H9 (cell line): ENCODE results near the gene SFXN5. TPM values are rescaled to one million over a fixed set of nuclear protein-coding genes. Genes with fewer than 3 reads are reported as not detected.

Source experiments
- DNase-seq: peaks from one replicate; pipeline ENCODE4 v3.0.0-alpha.2; 2017
- H2AFZ ChIP-seq: one replicate; pipeline ENCODE4 v1.6.1; 2013; ENCODE audit warnings: mild to moderate bottlenecking, low read length, control low read depth, moderate library complexity
- H2AK5ac ChIP-seq: 2 replicates; pipeline ENCODE4 v1.6.1; 2013; ENCODE audit warnings: low read length, control low read depth, mixed read lengths; ENCODE audit not compliant: insufficient read length
- H2BK120ac ChIP-seq: one replicate; pipeline ENCODE4 v1.6.1; 2013; ENCODE audit warnings: low read depth, mild to moderate bottlenecking, low read length, control low read depth, inconsistent platforms; ENCODE audit not compliant: poor library complexity, severe bottlenecking
- H2BK12ac ChIP-seq: 2 replicates; pipeline ENCODE4 v1.6.1; 2013; ENCODE audit warnings: low read length, control low read depth, mixed read lengths, low read depth; ENCODE audit not compliant: insufficient read length
- H2BK15ac ChIP-seq: 2 replicates; pipeline ENCODE4 v1.6.1; 2013; ENCODE audit warnings: low read depth, low read length, control low read depth
- H2BK20ac ChIP-seq: one replicate; pipeline ENCODE4 v1.6.1; 2013; ENCODE audit warnings: low read depth, mild to moderate bottlenecking, low read length, control low read depth, inconsistent platforms; ENCODE audit not compliant: poor library complexity, severe bottlenecking
- H2BK5ac ChIP-seq: 2 replicates; pipeline ENCODE4 v1.6.1; 2013; ENCODE audit warnings: low read length, control low read depth, mixed read lengths; ENCODE audit not compliant: insufficient read length
- H3K14ac ChIP-seq: 2 replicates; pipeline ENCODE4 v1.6.1; 2013; ENCODE audit warnings: low read length, control low read depth; ENCODE audit not compliant: insufficient read depth
- H3K18ac ChIP-seq: 2 replicates; pipeline ENCODE4 v1.6.1; 2013; ENCODE audit warnings: low read depth, mild to moderate bottlenecking, mixed read lengths, low read length, control low read depth; ENCODE audit not compliant: insufficient read length
- H3K23ac ChIP-seq: 2 replicates; pipeline ENCODE4 v1.6.1; 2013; ENCODE audit warnings: low read length, control low read depth, mixed read lengths, low read depth; ENCODE audit not compliant: insufficient read length
- H3K23me2 ChIP-seq: 2 replicates; pipeline ENCODE4 v1.6.1; 2013; ENCODE audit warnings: low read depth, mild to moderate bottlenecking, mixed read lengths, low read length, control low read depth; ENCODE audit not compliant: insufficient read length, poor library complexity, severe bottlenecking
- H3K27ac ChIP-seq: 2 replicates; pipeline ENCODE4 v1.5.1; 2013; ENCODE audit warnings: low read length, control low read depth, mixed read lengths, low read depth; ENCODE audit not compliant: insufficient read length
- H3K27me3 ChIP-seq: 2 replicates; pipeline ENCODE4 v1.6.1; 2013; ENCODE audit warnings: low read length, control low read depth, inconsistent platforms; ENCODE audit not compliant: insufficient read depth
- H3K4ac ChIP-seq: 2 replicates; pipeline ENCODE4 v1.6.1; 2013; ENCODE audit warnings: low read depth, mild to moderate bottlenecking, control low read depth, inconsistent platforms, low read length, moderate library complexity
- H3K4me1 ChIP-seq: 2 replicates; pipeline ENCODE4 v1.6.1; 2013; ENCODE audit warnings: low read length, control low read depth, inconsistent platforms; ENCODE audit not compliant: insufficient read depth
- H3K4me2 ChIP-seq: 2 replicates; pipeline ENCODE4 v1.6.1; 2013; ENCODE audit warnings: low read length, control low read depth, mixed read lengths; ENCODE audit not compliant: insufficient read length, insufficient read depth
- H3K56ac ChIP-seq: 2 replicates; pipeline ENCODE4 v1.6.1; 2013; ENCODE audit warnings: low read depth, mild to moderate bottlenecking, mixed read lengths, low read length, control low read depth; ENCODE audit not compliant: insufficient read length
- H3K79me1 ChIP-seq: 2 replicates; pipeline ENCODE4 v1.6.1; 2013; ENCODE audit warnings: low read depth, mild to moderate bottlenecking, moderate library complexity, low read length, control low read depth, inconsistent platforms; ENCODE audit not compliant: insufficient read depth, poor library complexity, severe bottlenecking
- H3K79me2 ChIP-seq: 2 replicates; pipeline ENCODE4 v1.6.1; 2013; ENCODE audit warnings: low read length, control low read depth, inconsistent platforms; ENCODE audit not compliant: insufficient read depth
- H3K9ac ChIP-seq: 2 replicates; pipeline ENCODE4 v1.6.1; 2013; ENCODE audit warnings: low read length, control low read depth, mixed read lengths; ENCODE audit not compliant: insufficient read length; ENCODE audit errors: extremely low read depth
- H3K9me3 ChIP-seq: one replicate; pipeline ENCODE4 v1.6.1; 2013; ENCODE audit warnings: low read depth, low read length, inconsistent platforms; ENCODE audit not compliant: control insufficient read depth
- H3T11ph ChIP-seq: one replicate; pipeline ENCODE4 v1.6.1; 2013; ENCODE audit warnings: mild to moderate bottlenecking, low read length, control low read depth, inconsistent platforms
- H4K20me1 ChIP-seq: one replicate; pipeline ENCODE4 v1.6.1; 2013; ENCODE audit not compliant: control insufficient read depth, insufficient read length, insufficient read depth
- H4K5ac ChIP-seq: 2 replicates; pipeline ENCODE4 v1.6.1; 2013; ENCODE audit warnings: low read depth, mild to moderate bottlenecking, mixed read lengths, low read length, control low read depth; ENCODE audit not compliant: insufficient read length
- H4K8ac ChIP-seq: replicated peaks from 2 replicates; pipeline ENCODE4 v1.6.1; 2013; ENCODE audit warnings: low read length, control low read depth, mixed read lengths, low read depth; ENCODE audit not compliant: insufficient read length
- H4K91ac ChIP-seq: 2 replicates; pipeline ENCODE4 v1.6.1; 2013; ENCODE audit warnings: low read depth, mild to moderate bottlenecking, moderate library complexity, mixed read lengths, low read length, control low read depth; ENCODE audit not compliant: insufficient read length
- H3K27ac Mint-ChIP-seq, 3 experiments: 2 replicates in 2 of 3; 3 replicates in 1 of 3; pipeline ENCODE4 v1.8.0; 2020 to 2021; ENCODE audit warnings: mixed read lengths in 3 of 3, mild to moderate bottlenecking in 1 of 3, moderate library complexity in 1 of 3
- H3K27me3 Mint-ChIP-seq: 2 replicates; pipeline ENCODE4 v1.8.0; 2021; ENCODE audit warnings: low read depth, mild to moderate bottlenecking, moderate library complexity, mixed read lengths
- H3K36me3 Mint-ChIP-seq, 3 experiments: 2 replicates in 2 of 3; 3 replicates in 1 of 3; pipeline ENCODE4 v1.8.0; 2020 to 2021; ENCODE audit warnings: low read depth in 3 of 3, mixed read lengths in 3 of 3; ENCODE audit not compliant: insufficient read depth in 1 of 3
- H3K4me1 Mint-ChIP-seq, 2 experiments: 2 replicates each; pipeline ENCODE4 v1.8.0; 2020; ENCODE audit warnings: mixed read lengths in 2 of 2
- H3K4me3 Mint-ChIP-seq, 2 experiments: 2 replicates in 1 of 2; 3 replicates in 1 of 2; pipeline ENCODE4 v1.8.0; 2020 to 2021; ENCODE audit warnings: mild to moderate bottlenecking in 2 of 2, mixed read lengths in 2 of 2, moderate library complexity in 1 of 2
- H3K9me3 Mint-ChIP-seq, 2 experiments: 2 replicates in 1 of 2; 3 replicates in 1 of 2; pipeline ENCODE4 v1.8.0; 2020; ENCODE audit warnings: mild to moderate bottlenecking in 2 of 2, mixed read lengths in 2 of 2, moderate library complexity in 1 of 2
- WGBS: extraction: QIAGEN DNeasy Blood & Tissue Kit; methylation state at CpG from one replicate; pipeline ENCODE4 v1.1.7; 2013; ENCODE audit warnings: missing lambda C conversion rate, low lambda C conversion rate, mixed read lengths; ENCODE audit not compliant: insufficient read length; ENCODE audit errors: extremely low coverage; 5-methylcytosine and 5-hydroxymethylcytosine counted together
- total RNA-seq: library from RNA; stranded (reverse); gene quantifications from 2 replicates; pipeline ENCODE4 v1.2.1, GENCODE V29; 2021
- TF ChIP-seq, protein P1 (sequence below): fragments of 200-600 bp; sonication (generic); conservative IDR thresholded peaks from 3 replicates; pipeline ENCODE4 v1.8.0; 2021; ENCODE audit warnings: antibody characterized with exemption, mild to moderate bottlenecking

SFXN5 gene
- total RNA-seq, 1 experiment from 2014 or later = 30.9 TPM

GRCh38 chr2:72955228-72956049 lies 116.1 kb downstream of the SFXN5 start:
- Histone ChIP-seq H3K4me2 (no peak overlapping the region), H2BK120ac (no peak overlapping the region), H2BK12ac (no peak overlapping the region), H3K27me3 (no peaks in the 10 kb centered on the region), H3K9me3 (no peaks in the 10 kb centered on the region), H4K8ac (no peak overlapping the region), H2BK15ac (no peak overlapping the region), H2AFZ (no peak overlapping the region), H3T11ph (no peak overlapping the region), H3K23ac (no peak overlapping the region), H3K4ac (no peak overlapping the region), H2BK5ac (no peak overlapping the region), H3K56ac (no peak overlapping the region), H3K18ac (no peak overlapping the region), H2AK5ac (no peak overlapping the region), H3K9ac (no peak overlapping the region), H4K91ac (no peak overlapping the region), H4K20me1 (no peaks in the 10 kb centered on the region), H3K4me1 (peaks cover 7% of the 10 kb centered on the region; the same call in 1 of the 2 replicates), H3K79me1 (no peaks in the 10 kb centered on the region), H3K23me2 (no peaks in the 10 kb centered on the region), H3K27ac (no peak overlapping the region), H3K14ac (no peak overlapping the region; the same call in 1 of the 2 replicates), H3K79me2 (no peaks in the 10 kb centered on the region), H4K5ac (no peak overlapping the region), H2BK20ac (no peak overlapping the region)
- TF ChIP-seq, protein P1, sequence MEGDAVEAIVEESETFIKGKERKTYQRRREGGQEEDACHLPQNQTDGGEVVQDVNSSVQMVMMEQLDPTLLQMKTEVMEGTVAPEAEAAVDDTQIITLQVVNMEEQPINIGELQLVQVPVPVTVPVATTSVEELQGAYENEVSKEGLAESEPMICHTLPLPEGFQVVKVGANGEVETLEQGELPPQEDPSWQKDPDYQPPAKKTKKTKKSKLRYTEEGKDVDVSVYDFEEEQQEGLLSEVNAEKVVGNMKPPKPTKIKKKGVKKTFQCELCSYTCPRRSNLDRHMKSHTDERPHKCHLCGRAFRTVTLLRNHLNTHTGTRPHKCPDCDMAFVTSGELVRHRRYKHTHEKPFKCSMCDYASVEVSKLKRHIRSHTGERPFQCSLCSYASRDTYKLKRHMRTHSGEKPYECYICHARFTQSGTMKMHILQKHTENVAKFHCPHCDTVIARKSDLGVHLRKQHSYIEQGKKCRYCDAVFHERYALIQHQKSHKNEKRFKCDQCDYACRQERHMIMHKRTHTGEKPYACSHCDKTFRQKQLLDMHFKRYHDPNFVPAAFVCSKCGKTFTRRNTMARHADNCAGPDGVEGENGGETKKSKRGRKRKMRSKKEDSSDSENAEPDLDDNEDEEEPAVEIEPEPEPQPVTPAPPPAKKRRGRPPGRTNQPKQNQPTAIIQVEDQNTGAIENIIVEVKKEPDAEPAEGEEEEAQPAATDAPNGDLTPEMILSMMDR = no peak
- no peak for DNase-seq
- WGBS = no CpG with 5 or more reads among the region's 24 CpGs
- Mint-ChIP-seq H3K9me3 (no peaks in the 10 kb centered on the region), H3K4me3 (no peak overlapping the region; a peak in 1 of 5 replicates), H3K36me3 (peaks cover 10 to 15% (median 11%) of the 10 kb centered on the region in 3 experiments; a peak in 5 of 7 replicates), H3K4me1 (peaks cover 37 to 39% of the 10 kb centered on the region in 2 experiments), H3K27ac (peak overlapping the region in 1 of 3 experiments; percentile 74; a peak in 3 of 7 replicates), H3K27me3 (peaks cover 2% of the 10 kb centered on the region)
